NCI-H748 (cell line): Measurements from ENCODE around the gene CRYGS.
"Not testable (repeated sequence)": the region's sequence is repeated elsewhere in the genome, so short reads cannot be mapped to it uniquely, and the experiment has no call there.

Source experiments
- DNase-seq: peaks from one replicate; lab custom pipeline; 2025; ENCODE audit not compliant: unreplicated experiment; lab: John Stamatoyannopoulos, UW

CRYGS gene

GRCh38 chr3:186544281-186544680 is at the start of gene CRYGS:
Gene CRYGS (minus strand): TSS chr3:186544380. CDS start chr3:186544326, 54 bp downstream.
- no peak for DNase-seq

- no peak for DNase-seq
Observed at GRCh38 chr3:186593862-186594261, 49.7 kb upstream of the CRYGS start.

- DNase-seq, result no peak
Observed at GRCh38 chr3:186592682-186593081, 48.5 kb upstream of the CRYGS start.

GRCh38 chr3:186590580-186591295 is 46.6 kb upstream of the CRYGS start:
- no peak for DNase-seq

GRCh38 chr3:186589856-186590579 is 45.8 kb upstream of the CRYGS start:
- no peak for DNase-seq

- DNase-seq, result no peak
Observed at GRCh38 chr3:186589121-186589520, 44.9 kb upstream of the CRYGS start.

- DNase-seq, result no peak
Observed at GRCh38 chr3:186588632-186589031, 44.5 kb upstream of the CRYGS start.

- DNase-seq, result no peak
Observed at GRCh38 chr3:186587183-186587582, 43.0 kb upstream of the CRYGS start.

GRCh38 chr3:186586245-186586644 is 42.1 kb upstream of the CRYGS start:
- DNase-seq, result not testable (repeated sequence)

- DNase-seq, result no peak
Observed at GRCh38 chr3:186583831-186584230, 39.7 kb upstream of the CRYGS start.

- no peak for DNase-seq
Observed at GRCh38 chr3:186582541-186582940, 38.4 kb upstream of the CRYGS start.

- DNase-seq, result no peak
Observed at GRCh38 chr3:186580785-186581184, 36.6 kb upstream of the CRYGS start.

- no peak for DNase-seq
Observed at GRCh38 chr3:186577521-186577920, 33.3 kb upstream of the CRYGS start.

- DNase-seq, result no peak
Observed at GRCh38 chr3:186571644-186572013, 27.4 kb upstream of the CRYGS start.

- no peak for DNase-seq
Observed at GRCh38 chr3:186570941-186571643, 26.9 kb upstream of the CRYGS start.

- peak; percentile 99 for DNase-seq
Observed at GRCh38 chr3:186570096-186570940, 26.1 kb upstream of the CRYGS start, which contains the start of gene DNAJB11. Gene DNAJB11 (plus strand): TSS chr3:186570720. CDS start chr3:186570898, 178 bp downstream.

- no peak for DNase-seq
Observed at GRCh38 chr3:186569779-186570095, 25.6 kb upstream of the CRYGS start.

GRCh38 chr3:186569361-186569760 is 25.2 kb upstream of the CRYGS start:
- DNase-seq, result not testable (repeated sequence)

- DNase-seq, result peak; percentile 80
Observed at GRCh38 chr3:186567072-186567921, 23.1 kb upstream of the CRYGS start, which contains the start of gene TBCCD1. Gene TBCCD1 (minus strand): TSS chr3:186567339. CDS start chr3:186564329, 3,010 bp downstream.

- DNase-seq, result no peak
Observed at GRCh38 chr3:186566772-186567071, 22.5 kb upstream of the CRYGS start.
